HFF-Myc (cell line): ENCODE results near the gene SRCIN1.

Experiments
- DNase-seq: peaks from one replicate; pipeline ENCODE4 v3.0.0-alpha.2; 2011; ENCODE audit warnings: low read depth; ENCODE audit errors: extremely low read depth
- H3K4me3 ChIP-seq: replicated peaks from 2 replicates; pipeline ENCODE4 v1.5.1; 2011; ENCODE audit warnings: low read depth, mild to moderate bottlenecking, control low read depth, low read length
- CTCF ChIP-seq: IDR thresholded peaks from 2 replicates; pipeline ENCODE4 v1.5.1; 2012; ENCODE audit warnings: mild to moderate bottlenecking, low read depth, low read length, control low read depth; ENCODE audit errors: missing control alignments

The SRCIN1 gene

GRCh38 chr17:38585918-38586529 is 19.7 kb downstream of the SRCIN1 start:
- DNase-seq = no peak
- TF ChIP-seq CTCF = no peak

GRCh38 chr17:38585056-38585917 is 20.5 kb downstream of the SRCIN1 start:
- H3K4me3 ChIP-seq = no peak overlapping the region
- no peak for DNase-seq
- TF ChIP-seq CTCF = no peak

More at GRCh38 chr17:38585918-38586529, 19.7 kb downstream of the SRCIN1 start:
- no peak overlapping the region for H3K4me3 ChIP-seq

GRCh38 chr17:38584350-38584925 is 21.3 kb downstream of the SRCIN1 start:
- DNase-seq = no peak
- no peak overlapping the region for H3K4me3 ChIP-seq
- TF ChIP-seq CTCF = peak; percentile 93

GRCh38 chr17:38583828-38584349 is 21.9 kb downstream of the SRCIN1 start:
- no peak for TF ChIP-seq CTCF
- no peak overlapping the region for H3K4me3 ChIP-seq
- DNase-seq = no peak

GRCh38 chr17:38583176-38583575 is 22.6 kb downstream of the SRCIN1 start:
- TF ChIP-seq CTCF = no peak
- no peak overlapping the region for H3K4me3 ChIP-seq
- DNase-seq = no peak

- TF ChIP-seq CTCF = no peak
- no peak overlapping the region for H3K4me3 ChIP-seq
- DNase-seq = no peak
Measured at GRCh38 chr17:38582069-38582468, 23.7 kb downstream of the SRCIN1 start.
